ENCODE results near the gene PGF. TPM values are rescaled to one million over a fixed set of nuclear protein-coding genes. Genes with fewer than 3 reads are reported as not detected.

The PGF gene
- polyA plus RNA-seq, 3 donors: 0.03 TPM; not detected in 2

DNA sequence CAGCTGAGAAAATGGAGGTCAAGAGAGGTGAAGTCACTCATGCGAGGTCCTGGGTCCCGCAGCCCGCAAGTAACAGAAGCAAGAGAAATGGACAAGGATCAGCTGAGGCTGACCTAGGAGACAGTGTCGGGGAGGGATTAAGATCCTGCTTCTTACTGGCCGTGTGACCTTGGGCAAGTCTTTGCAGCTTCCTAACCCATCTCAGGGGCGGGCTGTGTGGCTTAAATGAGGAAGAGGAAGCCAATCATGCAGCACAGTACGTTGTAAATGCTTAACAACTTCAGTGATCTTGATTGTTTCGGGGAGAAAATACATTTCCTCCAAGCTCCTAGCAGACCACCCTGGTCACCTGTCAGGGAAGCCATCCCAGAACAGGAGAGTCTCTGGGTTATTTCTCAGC is 7.1 kb upstream of the PGF start:
- peaks cover 20 to 29% of the 10 kb centered on the region in 2 donors for H3K4me1 ChIP-seq (ENCODE audit: control insufficient read depth in 1 of 2, insufficient read depth in 2 of 2, low read length in 2 of 2)
- peak overlapping the region; percentile 85 to 94 (median 92) for H3K27ac Mint-ChIP-seq

GRCh38 chr14:74962046-74962445 is 6.6 kb upstream of the PGF start:
- H3K9ac ChIP-seq (ENCODE audit: insufficient read depth, low read length, poor library complexity, severe bottlenecking): peak overlapping the region; percentile 47
- H3K4me2 ChIP-seq (replicated peaks; ENCODE audit: extremely low read depth, low read length, poor library complexity, severe bottlenecking): peak overlapping the region; percentile 83
- H3K36me3 Mint-ChIP-seq: peaks cover 0 to 4% of the 10 kb centered on the region in 2 donors
- H3K9me3 Mint-ChIP-seq: no peaks in the 10 kb centered on the region
- peak overlapping the region; percentile 77 for H2AFZ ChIP-seq (ENCODE audit: insufficient read depth, low read depth, low read length, poor library complexity, severe bottlenecking)
- H3K27ac ChIP-seq (ENCODE audit: low read depth in 1 of 2, low read length in 2 of 2): peak overlapping the region; percentile 59 to 78
- peak overlapping the region; percentile 85 to 94 (median 92) for H3K27ac Mint-ChIP-seq
- H3K27me3 ChIP-seq (ENCODE audit: control insufficient read depth in 2 of 2, insufficient read depth in 2 of 2, low read length in 2 of 2): no peaks in the 10 kb centered on the region
- WGBS (ENCODE audit: insufficient coverage): no CpG with 5 or more reads among the region's 11 CpGs
- peaks cover 2 to 10% (median 8%) of the 10 kb centered on the region in 3 donors for H3K27me3 Mint-ChIP-seq (ENCODE audit: low read depth in 3 of 3)
- peak overlapping the region; percentile 4 to 68 (median 24) for H3K4me3 ChIP-seq (replicated peaks in 1 of 3; ENCODE audit: low read depth in 2 of 3, low read length in 3 of 3)
- TF ChIP-seq CTCF (IDR thresholded peaks at IDR 0.05): no peak
- peaks cover 20 to 29% of the 10 kb centered on the region in 2 donors for H3K4me1 ChIP-seq (ENCODE audit: control insufficient read depth in 1 of 2, insufficient read depth in 2 of 2, low read length in 2 of 2)
- no peaks in the 10 kb centered on the region for H3K79me2 ChIP-seq (ENCODE audit: insufficient read depth, low read length)
- H4K20me1 ChIP-seq (ENCODE audit: insufficient read depth, low read length): no peaks in the 10 kb centered on the region
- peak overlapping the region; percentile 69 to 91 for H3K4me3 Mint-ChIP-seq
- no peaks in the 10 kb centered on the region for H3K9me3 ChIP-seq (replicated peaks in 1 of 2; ENCODE audit: control insufficient read depth in 1 of 2, insufficient read depth in 1 of 2, low read length in 2 of 2)
- DNase-seq: peak in 2 of 3 donors; percentile 25 to 31
- intact Hi-C loops (cut with micrococcal nuclease): no loop called here
- H3K36me3 ChIP-seq (replicated peaks in 1 of 2; ENCODE audit: control insufficient read depth in 1 of 2, insufficient read depth in 2 of 2, low read length in 2 of 2): no peaks in the 10 kb centered on the region
- peaks cover 31% of the 10 kb centered on the region for H3K4me1 Mint-ChIP-seq

More for the DNA sequence above, 7.1 kb upstream of the PGF start:
- Histone ChIP-seq H2AFZ (ENCODE audit: insufficient read depth, low read depth, low read length, poor library complexity, severe bottlenecking) (peak overlapping the region; percentile 77), H3K4me2 (replicated peaks; ENCODE audit: extremely low read depth, low read length, poor library complexity, severe bottlenecking) (peak overlapping the region; percentile 83), H3K27me3 (ENCODE audit: control insufficient read depth in 2 of 2, insufficient read depth in 2 of 2, low read length in 2 of 2) (no peaks in the 10 kb centered on the region), H3K79me2 (ENCODE audit: insufficient read depth, low read length) (no peaks in the 10 kb centered on the region), H3K27ac (ENCODE audit: low read depth in 1 of 2, low read length in 2 of 2) (peak overlapping the region; percentile 59 to 78), H3K9me3 (replicated peaks in 1 of 2; ENCODE audit: control insufficient read depth in 1 of 2, insufficient read depth in 1 of 2, low read length in 2 of 2) (no peaks in the 10 kb centered on the region), H3K9ac (ENCODE audit: insufficient read depth, low read length, poor library complexity, severe bottlenecking) (peak overlapping the region; percentile 47), H4K20me1 (ENCODE audit: insufficient read depth, low read length) (no peaks in the 10 kb centered on the region), H3K36me3 (replicated peaks in 1 of 2; ENCODE audit: control insufficient read depth in 1 of 2, insufficient read depth in 2 of 2, low read length in 2 of 2) (no peaks in the 10 kb centered on the region), H3K4me3 (replicated peaks in 1 of 3; ENCODE audit: low read depth in 2 of 3, low read length in 3 of 3) (peak overlapping the region; percentile 4 to 68 (median 24))
- peak; percentile 67 to 69 (median 67) for DNase-seq
- Mint-ChIP-seq H3K27me3 (ENCODE audit: low read depth in 3 of 3) (peaks cover 2 to 8% (median 7%) of the 10 kb centered on the region in 3 donors), H3K4me1 (peaks cover 31% of the 10 kb centered on the region), H3K4me3 (peak overlapping the region; percentile 69 to 91), H3K36me3 (peaks cover 0 to 4% of the 10 kb centered on the region in 2 donors), H3K9me3 (no peaks in the 10 kb centered on the region)
- 42% methylated on average over 6 of the region's 8 CpGs for WGBS (ENCODE audit: insufficient coverage)
- no peak for TF ChIP-seq CTCF (IDR thresholded peaks at IDR 0.05)
- intact Hi-C loops (cut with micrococcal nuclease): no loop called here
